Dendritic cell treated with granulocyte-macrophage colony-stimulating factor and Interleukin-4, amounts not matched to agents 40 ng/mL and 50 ng/mL, for 4 days (primary cell): ENCODE results near the gene EIF6.
"Not testable (repeated sequence)": the region's sequence is repeated elsewhere in the genome, so short reads cannot be mapped to it uniquely, and the experiment has no call there.

Source experiments
- H3K27ac Mint-ChIP-seq: one replicate; pipeline ENCODE4 v1.8.0; 2022; ENCODE audit warnings: mild to moderate bottlenecking, mixed read lengths
- H3K27me3 Mint-ChIP-seq: one replicate; pipeline ENCODE4 v1.8.0; 2022; ENCODE audit warnings: mild to moderate bottlenecking, mixed read lengths
- H3K36me3 Mint-ChIP-seq: one replicate; pipeline ENCODE4 v1.8.0; 2022; ENCODE audit warnings: low read depth, mixed read lengths
- H3K4me1 Mint-ChIP-seq: one replicate; pipeline ENCODE4 v1.8.0; 2022; ENCODE audit warnings: low read depth, mixed read lengths
- H3K4me3 Mint-ChIP-seq: one replicate; pipeline ENCODE4 v1.8.0; 2022; ENCODE audit warnings: mild to moderate bottlenecking, moderate library complexity, mixed read lengths
- H3K9me3 Mint-ChIP-seq: one replicate; pipeline ENCODE4 v1.8.0; 2022; ENCODE audit warnings: mixed read lengths
- intact Hi-C: fragments of 100-400 bp; cut with micrococcal nuclease; formaldehyde crosslinking; loops from one replicate; pipeline ENCODE4 v1.15.0; 2022

Gene EIF6

DNA sequence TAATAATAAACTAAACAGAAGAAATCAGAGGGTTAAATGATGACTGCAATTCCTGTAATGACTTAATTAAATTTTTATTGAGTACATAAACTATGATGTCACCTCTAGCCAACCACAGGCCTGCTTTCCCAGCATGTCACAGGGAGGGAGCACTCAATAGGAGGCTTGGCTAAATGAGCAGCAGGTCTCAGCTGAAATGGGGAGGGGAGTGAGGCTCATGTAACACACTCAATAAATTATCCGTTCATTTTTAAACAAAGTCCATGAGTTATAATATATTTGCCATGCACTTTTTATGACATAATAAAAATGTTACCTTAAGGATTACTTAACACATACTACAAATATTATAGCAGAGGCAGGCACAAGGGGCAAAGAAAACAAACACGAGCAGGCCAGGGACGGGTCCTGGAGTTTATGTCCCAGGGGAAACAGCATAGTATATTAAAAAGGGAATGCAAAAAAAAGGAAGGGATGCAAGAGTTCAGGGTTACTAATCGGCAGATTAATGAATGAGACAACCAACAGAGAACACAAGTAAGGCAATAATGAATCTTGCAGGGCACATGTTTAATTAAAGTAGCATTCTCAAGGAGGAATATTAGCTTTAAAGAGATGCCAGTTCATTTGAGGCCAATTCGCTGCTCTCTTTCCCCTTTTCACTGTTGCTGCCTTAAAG lies 34.8 kb upstream of the EIF6 start:
- no peak overlapping the region for H3K4me3 Mint-ChIP-seq
- peaks cover 9% of the 10 kb centered on the region for H3K36me3 Mint-ChIP-seq
- H3K4me1 Mint-ChIP-seq = peaks cover 26% of the 10 kb centered on the region
- no peak overlapping the region for H3K27ac Mint-ChIP-seq
- no peaks in the 10 kb centered on the region for H3K27me3 Mint-ChIP-seq
- H3K9me3 Mint-ChIP-seq = no peaks in the 10 kb centered on the region
- intact Hi-C loops = no loop called here

DNA sequence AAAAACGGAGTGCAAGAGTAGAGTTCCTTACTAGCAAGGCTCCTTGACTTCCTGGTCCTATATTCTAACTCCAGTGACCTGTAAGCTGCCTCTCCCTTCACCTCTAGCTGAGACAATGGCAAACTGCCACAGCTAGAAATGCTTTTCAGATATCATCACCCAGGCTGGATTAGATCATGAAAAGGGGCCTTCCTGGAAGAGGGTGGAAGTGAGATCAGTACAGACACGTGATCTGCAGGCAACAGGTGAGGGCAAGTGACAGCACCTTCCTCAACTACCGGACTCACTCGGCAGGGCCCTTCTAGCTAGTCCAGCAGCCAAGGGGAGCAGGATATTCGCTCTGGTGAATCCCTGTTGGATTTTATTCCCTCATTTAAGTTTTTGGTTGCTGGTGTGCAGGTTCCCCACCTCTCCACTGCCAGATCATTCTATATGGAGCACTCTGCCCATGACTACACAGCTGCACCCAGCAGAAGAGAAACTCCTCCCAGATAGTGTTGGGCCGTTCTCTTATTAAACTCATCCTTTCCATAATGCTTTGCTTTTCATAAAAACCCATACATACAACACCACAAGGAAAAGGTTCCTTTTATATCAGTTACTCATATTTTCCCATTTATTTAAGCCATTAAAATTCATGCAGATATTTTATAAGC lies 34.1 kb upstream of the EIF6 start:
- Mint-ChIP-seq H3K27ac (no peak overlapping the region), H3K9me3 (no peaks in the 10 kb centered on the region), H3K36me3 (peaks cover 13% of the 10 kb centered on the region), H3K27me3 (no peaks in the 10 kb centered on the region), H3K4me1 (peaks cover 22% of the 10 kb centered on the region), H3K4me3 (no peak overlapping the region)
- intact Hi-C loops = no loop called here

DNA sequence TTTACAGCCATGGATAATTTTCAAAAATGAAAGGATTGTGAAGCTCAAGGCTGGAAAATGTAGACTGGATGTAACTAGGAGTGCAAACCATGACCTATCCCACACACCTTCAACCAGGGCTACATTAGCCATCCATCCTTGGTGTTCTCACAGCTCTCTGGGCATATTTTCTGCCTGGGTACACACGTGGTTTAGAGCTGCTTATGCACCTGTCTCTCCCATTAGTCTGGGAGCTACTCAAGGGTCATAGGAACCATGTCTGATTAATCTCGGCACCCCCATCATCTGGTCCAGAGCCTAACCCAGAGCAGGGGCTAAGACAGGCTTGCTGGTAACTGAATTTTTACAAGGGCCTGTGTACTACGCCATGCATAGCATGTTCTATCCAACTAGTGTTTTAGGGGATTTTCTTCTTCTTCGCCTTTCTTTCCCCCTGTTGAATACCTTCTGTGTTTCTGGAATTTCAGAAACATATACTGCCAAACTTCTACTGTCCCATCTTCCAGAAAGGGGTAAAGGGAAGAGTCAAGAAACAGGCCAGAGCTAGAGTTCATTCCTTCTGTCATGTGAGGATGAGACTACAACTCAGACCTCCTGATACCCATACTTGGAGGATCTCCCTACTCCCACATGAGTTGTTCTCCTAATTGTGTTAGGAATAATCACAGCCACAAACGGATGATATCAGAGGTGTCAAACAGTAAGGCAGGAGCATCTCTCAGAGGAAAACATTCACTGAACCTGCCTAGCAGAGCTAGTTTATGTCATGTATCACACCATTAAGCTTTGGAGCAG lies 33.0 kb upstream of the EIF6 start:
- Mint-ChIP-seq H3K9me3 (no peaks in the 10 kb centered on the region), H3K27me3 (no peaks in the 10 kb centered on the region)

DNA sequence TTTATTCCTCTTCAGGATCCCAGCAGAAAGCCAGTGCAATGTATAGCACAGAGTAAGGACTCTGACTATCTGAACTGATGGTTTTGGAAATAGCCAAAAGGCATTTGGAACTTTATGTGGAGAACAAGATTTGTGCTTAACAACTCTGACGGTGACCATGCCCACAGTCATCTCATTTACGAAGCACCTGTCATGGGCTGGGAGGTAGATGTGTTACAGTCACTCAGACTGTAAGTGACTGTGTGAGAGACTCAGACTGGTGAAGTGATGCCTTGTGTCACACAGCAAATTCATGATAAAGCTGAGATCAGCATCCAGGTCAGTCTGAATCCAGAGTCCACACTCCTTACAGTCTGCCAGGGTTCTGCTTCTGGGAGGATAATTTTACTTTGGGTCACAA lies 31.5 kb upstream of the EIF6 start:
- Mint-ChIP-seq H3K9me3 (no peaks in the 10 kb centered on the region), H3K27me3 (no peaks in the 10 kb centered on the region), H3K4me3 (no peak overlapping the region), H3K27ac (no peak overlapping the region), H3K36me3 (peaks cover 25% of the 10 kb centered on the region), H3K4me1 (peaks cover 29% of the 10 kb centered on the region)
- intact Hi-C loops = no loop called here

More for the DNA sequence above, 33.0 kb upstream of the EIF6 start:
- Mint-ChIP-seq H3K4me3 (no peak overlapping the region), H3K27ac (no peak overlapping the region), H3K36me3 (peaks cover 17% of the 10 kb centered on the region), H3K4me1 (peaks cover 25% of the 10 kb centered on the region)
- intact Hi-C loops = no loop called here

DNA sequence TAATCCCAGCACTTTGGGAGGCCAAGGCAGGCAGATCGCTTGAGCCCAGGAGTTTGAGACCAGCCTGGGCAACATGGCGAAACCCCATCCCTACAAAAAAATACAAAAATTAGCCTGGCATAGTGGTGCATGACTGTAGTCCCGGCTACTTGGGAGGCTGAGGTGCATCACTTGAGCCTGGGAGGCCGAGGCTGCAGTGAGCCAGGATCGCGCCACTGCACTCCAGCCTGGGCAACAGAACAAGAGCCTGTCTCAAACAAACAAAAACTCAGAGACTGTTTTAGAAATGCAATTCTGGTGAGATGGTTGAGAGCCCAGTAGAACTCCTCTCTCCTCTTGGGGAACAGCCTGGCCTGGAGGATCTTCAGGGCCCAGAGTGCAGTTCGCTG lies 31.1 kb upstream of the EIF6 start:
- Mint-ChIP-seq H3K27ac (peak overlapping the region; percentile 10), H3K36me3 (peaks cover 25% of the 10 kb centered on the region), H3K4me1 (peaks cover 27% of the 10 kb centered on the region)
- H3K4me3 Mint-ChIP-seq, H3K27me3 Mint-ChIP-seq, H3K9me3 Mint-ChIP-seq, intact Hi-C loops: not testable (repeated sequence)

DNA sequence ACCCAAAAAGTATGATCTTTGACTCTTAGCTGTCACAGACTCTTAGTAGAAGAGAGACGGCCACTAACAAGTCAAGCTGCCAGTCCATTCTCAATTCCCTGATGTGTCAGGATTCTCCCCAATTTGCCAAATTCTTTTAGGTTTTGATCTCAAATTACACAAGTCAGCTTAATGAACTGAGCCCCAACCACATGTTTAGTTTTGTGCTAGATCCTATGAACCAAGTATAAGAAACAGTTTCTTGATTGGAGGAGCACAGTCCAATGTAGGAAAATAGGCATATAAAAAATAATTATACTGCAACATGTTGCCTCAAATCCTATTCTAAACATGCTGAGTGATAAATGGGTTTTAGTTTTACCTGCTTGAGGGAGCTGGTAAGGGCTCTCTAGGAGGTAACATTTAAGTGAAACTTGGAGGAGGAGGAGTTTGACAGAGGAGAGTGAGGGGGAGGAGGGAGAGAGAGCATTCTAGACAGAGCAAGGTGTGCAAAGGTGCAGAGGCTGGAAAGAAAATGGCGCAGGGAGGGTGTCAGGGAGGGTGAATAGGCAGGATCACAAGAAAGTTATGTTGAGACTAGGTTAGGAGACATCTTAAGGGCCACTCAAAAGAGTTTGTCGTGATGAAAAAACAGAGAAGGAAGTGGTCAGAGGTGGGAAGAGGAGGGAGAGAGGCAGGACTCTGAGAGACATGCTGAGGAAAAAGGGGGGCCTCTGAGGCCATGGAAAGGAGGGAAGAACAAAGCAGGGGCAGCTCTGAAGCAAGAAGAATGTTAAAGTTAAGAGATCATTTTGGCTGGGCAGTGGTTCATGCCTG lies 30.5 kb upstream of the EIF6 start:
- no peak overlapping the region for H3K4me3 Mint-ChIP-seq
- H3K9me3 Mint-ChIP-seq = no peaks in the 10 kb centered on the region
- peak overlapping the region; percentile 10 for H3K27ac Mint-ChIP-seq
- peaks cover 23% of the 10 kb centered on the region for H3K4me1 Mint-ChIP-seq
- H3K36me3 Mint-ChIP-seq = peaks cover 26% of the 10 kb centered on the region
- H3K27me3 Mint-ChIP-seq = no peaks in the 10 kb centered on the region
- intact Hi-C loops = no loop called here

DNA sequence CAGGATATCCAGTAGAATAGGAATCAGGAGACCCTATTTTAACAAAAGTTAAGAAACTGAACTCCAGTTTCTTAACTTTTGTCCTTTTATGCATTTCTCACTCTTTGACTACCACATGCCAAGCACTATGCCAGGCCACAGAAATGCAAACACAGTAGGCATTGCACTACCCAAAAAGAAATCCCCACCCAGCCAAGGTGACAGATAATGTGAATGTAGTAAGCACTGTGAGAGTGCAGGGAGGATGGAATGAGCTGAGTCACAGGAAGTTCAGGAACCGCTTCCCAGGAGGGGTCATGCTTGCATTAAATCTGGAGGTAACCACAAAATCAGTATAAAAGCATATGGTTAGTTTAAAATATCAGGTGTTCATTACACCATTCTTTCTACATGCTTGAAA lies 27.7 kb upstream of the EIF6 start:
- Mint-ChIP-seq H3K9me3 (no peaks in the 10 kb centered on the region), H3K4me1 (peaks cover 23% of the 10 kb centered on the region), H3K27ac (no peak overlapping the region), H3K27me3 (no peaks in the 10 kb centered on the region), H3K36me3 (peaks cover 31% of the 10 kb centered on the region), H3K4me3 (no peak overlapping the region)
- intact Hi-C loops = no loop called here

DNA sequence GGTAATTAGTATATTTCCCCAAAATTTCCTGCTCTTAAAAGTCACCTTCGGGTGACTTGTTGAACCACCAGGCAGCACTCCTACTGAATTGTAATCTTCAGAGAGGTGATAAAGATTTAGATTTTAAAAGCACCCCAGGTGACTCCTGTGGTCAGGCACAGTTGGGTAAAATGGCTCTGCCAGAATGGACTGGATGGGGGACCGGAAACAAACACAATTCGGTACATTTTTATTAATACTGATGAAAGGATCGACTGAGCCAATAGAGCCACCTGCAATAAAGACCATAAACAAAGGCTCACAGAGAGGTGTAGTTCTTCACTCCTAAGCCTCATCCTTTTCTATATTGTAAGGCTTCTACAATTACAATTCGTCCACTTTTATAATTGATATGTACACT lies 27.2 kb upstream of the EIF6 start:
- Mint-ChIP-seq H3K36me3 (peaks cover 31% of the 10 kb centered on the region), H3K27ac (no peak overlapping the region), H3K4me3 (no peak overlapping the region), H3K4me1 (peaks cover 23% of the 10 kb centered on the region), H3K27me3 (no peaks in the 10 kb centered on the region), H3K9me3 (no peaks in the 10 kb centered on the region)
- intact Hi-C loops = no loop called here

DNA sequence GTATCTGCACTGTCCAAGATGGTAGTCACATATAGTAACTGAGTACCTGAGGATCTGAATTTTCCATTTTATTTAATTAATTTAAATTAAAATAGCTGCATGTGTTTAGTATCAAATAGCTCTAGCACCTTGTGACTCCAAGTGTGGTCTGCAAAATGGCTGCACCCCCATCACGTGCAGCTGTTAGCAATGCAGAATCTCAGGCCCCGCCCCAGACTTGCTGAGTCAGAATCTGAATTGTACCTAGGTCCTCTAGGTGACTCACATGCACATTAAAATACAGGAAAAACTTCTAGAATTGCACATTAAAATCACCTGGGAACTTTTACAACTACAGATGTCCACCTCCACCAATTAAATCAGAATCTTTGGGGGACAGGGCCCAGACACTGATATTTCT lies 26.8 kb upstream of the EIF6 start:
- H3K4me1 Mint-ChIP-seq = peaks cover 24% of the 10 kb centered on the region
- no peaks in the 10 kb centered on the region for H3K27me3 Mint-ChIP-seq
- intact Hi-C loops = no loop called here
- peaks cover 36% of the 10 kb centered on the region for H3K36me3 Mint-ChIP-seq
- H3K9me3 Mint-ChIP-seq = no peaks in the 10 kb centered on the region
- H3K4me3 Mint-ChIP-seq = no peak overlapping the region
- no peak overlapping the region for H3K27ac Mint-ChIP-seq

DNA sequence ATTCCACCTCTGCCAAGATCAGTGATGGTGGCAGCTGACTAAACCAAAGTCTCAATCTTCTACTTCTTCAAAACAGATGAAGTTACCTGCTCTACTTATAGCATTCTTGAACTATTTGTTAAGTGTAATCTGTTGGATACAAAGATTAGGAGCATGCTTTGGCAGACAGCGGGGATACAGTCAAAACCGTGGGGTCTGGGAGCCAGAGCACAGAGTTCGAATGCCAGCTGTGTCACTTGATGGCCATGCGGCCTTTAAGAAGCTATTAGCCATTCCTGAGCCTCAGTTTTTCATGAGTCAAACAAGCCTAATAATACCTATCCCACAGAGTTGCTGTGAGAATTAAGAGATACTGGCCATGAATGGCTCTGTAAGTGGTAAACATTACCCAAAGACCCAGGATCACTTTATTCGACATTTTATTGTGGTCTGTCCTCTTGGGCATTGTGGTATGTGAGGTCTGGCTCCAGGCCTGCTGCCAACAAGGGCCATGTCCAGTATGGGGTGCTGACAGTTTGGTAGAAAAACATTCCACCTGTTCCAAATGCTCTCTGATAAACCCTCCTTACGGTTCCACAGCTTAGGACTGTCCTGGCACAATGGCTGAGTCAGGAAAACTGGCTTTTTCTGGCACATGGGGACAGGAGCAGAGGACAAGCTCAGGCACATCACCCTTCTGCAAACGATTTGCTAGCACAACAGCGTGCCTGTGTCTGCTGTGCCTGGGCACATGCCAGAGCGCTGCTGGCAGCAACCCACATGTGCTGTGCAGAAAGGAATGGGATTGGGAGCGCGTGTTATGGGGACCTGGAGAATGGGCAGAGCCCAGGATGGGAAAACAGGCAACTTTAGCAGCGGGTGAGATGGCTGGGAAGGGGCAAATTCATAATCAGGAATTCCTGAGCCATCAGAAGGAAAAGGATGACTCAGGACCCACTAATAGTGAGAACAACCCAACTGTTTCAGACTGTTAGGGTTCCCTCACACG lies 23.4 kb upstream of the EIF6 start:
- Mint-ChIP-seq H3K36me3 (peaks cover 53% of the 10 kb centered on the region), H3K4me3 (no peak overlapping the region), H3K9me3 (no peaks in the 10 kb centered on the region), H3K27ac (peak overlapping the region; percentile 22), H3K27me3 (no peaks in the 10 kb centered on the region), H3K4me1 (peaks cover 35% of the 10 kb centered on the region)
- intact Hi-C loops = no loop called here

DNA sequence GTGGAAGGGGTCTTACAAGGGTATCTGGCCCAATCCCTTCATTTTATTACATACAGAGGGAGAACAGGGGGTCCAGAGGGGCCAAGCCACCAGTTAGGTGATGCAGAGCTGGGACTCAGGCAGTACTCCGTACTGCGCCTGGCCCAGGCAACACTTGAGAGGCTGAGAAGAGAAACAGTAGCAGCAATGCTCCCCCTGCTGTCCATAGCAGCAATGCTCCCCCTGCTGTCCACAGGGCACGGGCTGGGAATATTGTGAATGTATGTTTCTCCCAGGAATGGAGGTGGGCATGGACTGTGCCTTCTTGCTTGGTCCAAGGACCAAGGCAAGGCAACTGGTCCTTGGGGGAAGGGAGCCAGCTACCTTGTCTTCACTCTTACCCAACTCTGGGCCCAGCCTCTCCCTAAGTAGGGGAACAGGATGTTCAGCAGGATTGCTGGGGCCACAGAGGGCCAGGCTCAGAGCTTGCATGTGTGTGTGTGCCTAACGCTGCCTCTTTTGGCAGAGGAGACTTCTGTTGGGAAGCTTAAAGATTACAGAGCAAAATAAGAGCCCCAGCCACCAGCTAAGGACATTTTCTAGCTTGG lies 22.5 kb upstream of the EIF6 start:
- intact Hi-C loops = no loop called here

DNA sequence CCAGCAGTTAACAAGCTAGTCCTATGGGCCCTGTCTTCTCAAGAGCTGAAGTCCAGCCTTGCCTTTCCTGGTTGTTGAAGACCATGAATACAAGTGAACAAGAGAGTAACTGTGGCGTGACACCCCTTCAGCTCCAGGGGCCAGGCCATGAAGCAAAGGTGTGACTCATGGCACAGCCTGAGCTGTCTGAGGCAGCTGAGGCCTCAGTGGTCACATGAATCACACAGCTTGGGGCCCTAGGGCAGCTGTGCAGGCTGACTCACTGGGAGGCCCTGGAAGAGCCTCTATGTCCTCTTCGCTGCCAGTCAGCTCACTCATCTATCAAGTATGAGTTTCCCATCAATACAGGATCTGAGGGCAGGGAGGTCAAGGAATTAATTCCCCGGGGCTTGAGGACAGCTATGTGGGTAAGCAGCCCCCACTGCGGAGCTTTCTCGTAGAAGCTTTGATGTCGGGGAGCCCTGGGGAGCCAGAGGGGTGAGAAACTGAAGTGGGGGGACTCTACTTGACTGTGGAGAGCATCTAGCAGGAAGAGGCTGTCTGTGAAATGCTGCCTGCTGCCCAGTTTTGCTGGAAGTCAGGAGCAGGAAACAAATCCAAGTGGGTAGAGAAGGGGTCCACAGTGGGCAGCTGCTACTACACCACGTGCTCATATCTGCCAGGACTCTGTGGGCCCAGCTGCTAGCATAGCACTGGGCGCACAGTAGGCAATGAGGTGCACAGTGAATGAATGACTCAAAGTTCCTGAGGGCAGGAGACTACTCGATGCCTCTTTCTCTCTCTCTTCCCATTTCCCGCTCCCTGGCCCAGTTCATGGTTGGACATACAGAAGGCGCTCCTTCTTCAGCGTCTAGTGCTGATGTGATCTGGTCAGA lies 21.3 kb upstream of the EIF6 start:
- peak overlapping the region; percentile 37 for H3K27ac Mint-ChIP-seq
- peaks cover 28% of the 10 kb centered on the region for H3K4me1 Mint-ChIP-seq
- no peaks in the 10 kb centered on the region for H3K9me3 Mint-ChIP-seq
- intact Hi-C loops = no loop called here
- no peak overlapping the region for H3K4me3 Mint-ChIP-seq
- H3K27me3 Mint-ChIP-seq = no peaks in the 10 kb centered on the region
- H3K36me3 Mint-ChIP-seq = peaks cover 47% of the 10 kb centered on the region

More for the DNA sequence above, 22.5 kb upstream of the EIF6 start:
- no peaks in the 10 kb centered on the region for H3K9me3 Mint-ChIP-seq
- no peaks in the 10 kb centered on the region for H3K27me3 Mint-ChIP-seq
- H3K36me3 Mint-ChIP-seq = peaks cover 45% of the 10 kb centered on the region
- no peak overlapping the region for H3K4me3 Mint-ChIP-seq
- H3K27ac Mint-ChIP-seq = peak overlapping the region; percentile 22
- peaks cover 28% of the 10 kb centered on the region for H3K4me1 Mint-ChIP-seq
